KG1 (cell line): ENCODE data around the gene APBA1.
A peak's percentile ranks its signal among the peaks of the same experiment; 100 is the strongest.

Source experiments
- DNase-seq: peaks from one replicate; lab custom pipeline; 2025; lab: John Stamatoyannopoulos, UW

APBA1 gene

GRCh38 chr9:69671879-69672595 is at the start of gene APBA1:
Gene APBA1 (minus strand): TSS chr9:69672371.
- DNase-seq, result no peak

GRCh38 chr9:69719983-69720382 is 47.8 kb upstream of the APBA1 start:
- DNase-seq, result no peak

- no peak for DNase-seq
Observed at GRCh38 chr9:69719367-69719766, 47.2 kb upstream of the APBA1 start.

GRCh38 chr9:69718218-69718617 is 46.0 kb upstream of the APBA1 start:
- no peak for DNase-seq

GRCh38 chr9:69715825-69716224 is 43.7 kb upstream of the APBA1 start:
- DNase-seq, result no peak

- DNase-seq, result no peak
Observed at GRCh38 chr9:69715096-69715495, 42.9 kb upstream of the APBA1 start.

GRCh38 chr9:69697475-69697874 is 25.3 kb upstream of the APBA1 start:
- DNase-seq, result no peak

GRCh38 chr9:69696802-69697201 is 24.6 kb upstream of the APBA1 start:
- DNase-seq, result no peak

- no peak for DNase-seq
Observed at GRCh38 chr9:69689991-69690538, 17.9 kb upstream of the APBA1 start.

GRCh38 chr9:69683927-69684326 is 11.8 kb upstream of the APBA1 start:
- DNase-seq, result no peak

- DNase-seq, result no peak
Observed at GRCh38 chr9:69678843-69679538, 6.8 kb upstream of the APBA1 start.

GRCh38 chr9:69677931-69678330 is 5.8 kb upstream of the APBA1 start:
- DNase-seq, result no peak

GRCh38 chr9:69675563-69675962 is 3.4 kb upstream of the APBA1 start:
- no peak for DNase-seq

GRCh38 chr9:69674716-69675438 is 2.7 kb upstream of the APBA1 start:
- DNase-seq, result no peak

GRCh38 chr9:69674112-69674685 is 2.0 kb upstream of the APBA1 start:
- DNase-seq, result no peak

GRCh38 chr9:69673311-69673640 is 1.1 kb upstream of the APBA1 start:
- DNase-seq, result no peak

GRCh38 chr9:69672596-69673310 is 582 bp upstream of the APBA1 start:
- peak; percentile 56 for DNase-seq

GRCh38 chr9:69671311-69671878 is 776 bp downstream of the APBA1 start:
- DNase-seq, result no peak

- no peak for DNase-seq
Observed at GRCh38 chr9:69667306-69667705, 4.9 kb downstream of the APBA1 start.

- no peak for DNase-seq
Observed at GRCh38 chr9:69660304-69660703, 11.9 kb downstream of the APBA1 start.

GRCh38 chr9:69658987-69659675 is 13.0 kb downstream of the APBA1 start:
- no peak for DNase-seq
